ENCODE measurements around the gene ANP32A.
"Not testable (repeated sequence)": the region's sequence is repeated elsewhere in the genome, so short reads cannot be mapped to it uniquely, and the experiment has no call there.

ANP32A gene

GRCh38 chr15:68820295-68821189, at the start of gene ANP32A:
Gene ANP32A (minus strand): TSS chr15:68820895. CDS start chr15:68820751, 144 bp downstream.
- TF ChIP-seq CTCF (conservative IDR thresholded peaks at IDR 0.05) = no peak
- peak within 1 kb of the TSS; percentile 100 for H3K27ac ChIP-seq

GRCh38 chr15:68868296-68868695, 47.6 kb upstream of the ANP32A start:
- TF ChIP-seq CTCF (conservative IDR thresholded peaks at IDR 0.05) = no peak
- H3K27ac ChIP-seq = no peak overlapping the region

GRCh38 chr15:68862415-68862814, 41.7 kb upstream of the ANP32A start:
- H3K27ac ChIP-seq = no peak overlapping the region
- no peak for TF ChIP-seq CTCF (conservative IDR thresholded peaks at IDR 0.05)

- H3K27ac ChIP-seq = not testable (repeated sequence)
Observed at GRCh38 chr15:68858666-68859065, 38.0 kb upstream of the ANP32A start.

- H3K27ac ChIP-seq = not testable (repeated sequence)
Observed at GRCh38 chr15:68857443-68857842, 36.7 kb upstream of the ANP32A start.

- H3K27ac ChIP-seq = no peak overlapping the region
- no peak for TF ChIP-seq CTCF (conservative IDR thresholded peaks at IDR 0.05)
Observed at GRCh38 chr15:68852461-68852860, 31.8 kb upstream of the ANP32A start.

- no peak overlapping the region for H3K27ac ChIP-seq
- no peak for TF ChIP-seq CTCF (conservative IDR thresholded peaks at IDR 0.05)
Observed at GRCh38 chr15:68851971-68852370, 31.3 kb upstream of the ANP32A start.

GRCh38 chr15:68849497-68849896, 28.8 kb upstream of the ANP32A start:
- TF ChIP-seq CTCF (conservative IDR thresholded peaks at IDR 0.05) = no peak
- H3K27ac ChIP-seq = no peak overlapping the region
